ENCODE data around the gene LYPD1. TPM values are rescaled to one million over a fixed set of nuclear protein-coding genes. Genes with fewer than 3 reads are reported as not detected.

Gene LYPD1
- total and polyA plus RNA-seq, 10 of the 15 experiments (the other 5 are each of a cell fraction or from before 2014, with no cell fraction given) = not detected

- no peaks in the 10 kb centered on the region for H3K36me3 ChIP-seq (ENCODE audit: control insufficient read depth in 2 of 2, insufficient read depth in 2 of 2, low read length in 1 of 2)
- DNase-seq (ENCODE audit: low read depth, low spot score) (no peak), ATAC-seq (no peak), FAIRE-seq (no peak)
- RAD21 ChIA-PET (ENCODE audit: unreplicated experiment) = no interaction called here
- SMC1A ChIA-PET (ENCODE audit: uncharacterized antibody, unreplicated experiment) = interaction anchor here (1.1 to 1.5 kb wide), 2 partner anchors 188 to 485 kb away, joined by 3 read pairs; no protein-coding TSS in a partner anchor
- H3K27me3 ChIP-seq (replicated peaks in 1 of 2; ENCODE audit: control insufficient read depth in 2 of 2, insufficient read depth in 2 of 2, low read length in 1 of 2) = no peaks in the 10 kb centered on the region
- no peak overlapping the region for H2AFZ ChIP-seq (ENCODE audit: control insufficient read depth, low read depth, low read length)
- in situ Hi-C loops (cut with MboI) = no loop called here
- 0% methylated on average over 1 of the region's 1 CpG for WGBS (ENCODE audit: insufficient coverage, insufficient replicate concordance, low lambda C conversion rate, missing lambda C conversion rate)
- POLR2A ChIA-PET = no interaction called here
- no peak overlapping the region for H3K27ac ChIP-seq (ENCODE audit: control insufficient read depth, insufficient read depth)
- intact Hi-C loops (cut with micrococcal nuclease; ENCODE audit: unreplicated experiment) = no loop called here
- no peaks in the 10 kb centered on the region for H3K9me3 ChIP-seq (replicated peaks; ENCODE audit: control insufficient read depth, insufficient read depth, low read length)
- H3K79me2 ChIP-seq (ENCODE audit: control insufficient read depth, insufficient read depth, low read length) = no peaks in the 10 kb centered on the region
- BruUV-seq (replicated peaks) = no TSS peak
- no peak overlapping the region for H3K4me3 ChIP-seq
- H3K4me2 ChIP-seq (ENCODE audit: control insufficient read depth, insufficient read depth) = no peak overlapping the region
- no peaks in the 10 kb centered on the region for H3K4me1 ChIP-seq (ENCODE audit: control insufficient read depth, insufficient read depth, low read length)
- TF ChIP-seq NR2F1 (conservative IDR thresholded peaks at IDR 0.05) = no peak
- TF ChIP-seq PAX5 (IDR thresholded peaks at IDR 0.05; ENCODE audit: borderline replicate concordance, low read depth, low read length) = no peak
- TF ChIP-seq MYB (IDR thresholded peaks at IDR 0.05; ENCODE audit: borderline replicate concordance, low read depth, low read length) = no peak
- TF ChIP-seq HDGF (IDR thresholded peaks at IDR 0.05) = no peak
- no peak for TF ChIP-seq ESRRA (IDR thresholded peaks at IDR 0.05; ENCODE audit: low read length)
- no peak for TF ChIP-seq E4F1 (IDR thresholded peaks at IDR 0.05; ENCODE audit: borderline replicate concordance, partially characterized antibody)
- H3K9ac ChIP-seq (ENCODE audit: control insufficient read depth, insufficient read depth, low read length) = no peak overlapping the region
- H4K20me1 ChIP-seq (ENCODE audit: control insufficient read depth, insufficient read depth) = no peaks in the 10 kb centered on the region
- CTCF ChIA-PET = no interaction called here
Observed at GRCh38 chr2:132681766-132682165, 11.8 kb upstream of the LYPD1 start.

- Histone ChIP-seq H3K9ac (ENCODE audit: control insufficient read depth, insufficient read depth, low read length) (no peak overlapping the region), H2AFZ (ENCODE audit: control insufficient read depth, low read depth, low read length) (no peak overlapping the region), H3K4me2 (ENCODE audit: control insufficient read depth, insufficient read depth) (no peak overlapping the region), H3K36me3 (ENCODE audit: control insufficient read depth in 2 of 2, insufficient read depth in 2 of 2, low read length in 1 of 2) (no peaks in the 10 kb centered on the region), H3K9me3 (replicated peaks; ENCODE audit: control insufficient read depth, insufficient read depth, low read length) (no peaks in the 10 kb centered on the region), H3K79me2 (ENCODE audit: control insufficient read depth, insufficient read depth, low read length) (no peaks in the 10 kb centered on the region), H3K4me1 (ENCODE audit: control insufficient read depth, insufficient read depth, low read length) (no peaks in the 10 kb centered on the region), H3K27ac (ENCODE audit: control insufficient read depth, insufficient read depth) (no peak overlapping the region), H3K27me3 (replicated peaks in 1 of 2; ENCODE audit: control insufficient read depth in 2 of 2, insufficient read depth in 2 of 2, low read length in 1 of 2) (no peaks in the 10 kb centered on the region), H4K20me1 (ENCODE audit: control insufficient read depth, insufficient read depth) (no peaks in the 10 kb centered on the region), H3K4me3 (no peak overlapping the region)
- ATAC-seq (no peak), FAIRE-seq (no peak), DNase-seq (ENCODE audit: low read depth, low spot score) (no peak)
- in situ Hi-C loops (cut with MboI) = no loop called here
- intact Hi-C loops (cut with micrococcal nuclease; ENCODE audit: unreplicated experiment) = no loop called here
- no TSS peak for BruUV-seq (replicated peaks)
- RAD21 ChIA-PET (ENCODE audit: unreplicated experiment) = no interaction called here
- SMC1A ChIA-PET (ENCODE audit: uncharacterized antibody, unreplicated experiment) = interaction anchor here (0.7 to 2.7 kb wide), 2 partner anchors 118 to 490 kb away, joined by 3 to 9 read pairs; no protein-coding TSS in a partner anchor
- WGBS (ENCODE audit: insufficient coverage, insufficient replicate concordance, low lambda C conversion rate, missing lambda C conversion rate) = 12% methylated on average over 3 of the region's 3 CpGs
- CTCF ChIA-PET = no interaction called here
- POLR2A ChIA-PET = no interaction called here
- TF ChIP-seq E2F8 (IDR thresholded peaks at IDR 0.05; ENCODE audit: low read depth, partially characterized antibody) (no peak), KAT2A (conservative IDR thresholded peaks at IDR 0.05; ENCODE audit: control insufficient read depth, low read depth, low read length) (no peak), CBX5 (IDR thresholded peaks at IDR 0.05; ENCODE audit: low read depth) (no peak), PAX5 (IDR thresholded peaks at IDR 0.05; ENCODE audit: borderline replicate concordance, low read depth, low read length) (no peak)
Observed at GRCh38 chr2:132680544-132680943, 10.5 kb upstream of the LYPD1 start.
